K562 (cell line): Measurements from ENCODE around the gene CFAP73. TPM values are rescaled to one million over a fixed set of nuclear protein-coding genes. Genes with fewer than 3 reads are reported as not detected.
A peak's percentile ranks its signal among the peaks of the same experiment; 100 is the strongest.

Experiments
- ATF1 ChIP-seq, 2 experiments: fragments of 450-650 bp in 1 of 2; IDR thresholded peaks; 2 replicates each; pipeline ENCODE4 v1.6.1; 2016; ENCODE audit warnings: missing compliant biosample characterization in 1 of 2, missing genetic modification characterization in 1 of 2
- HMGN3 ChIP-seq: IDR thresholded peaks from 2 replicates; pipeline ENCODE4 v1.6.1; 2011; ENCODE audit warnings: borderline replicate concordance, low read depth, mild to moderate bottlenecking, mixed read lengths, low read length; ENCODE audit not compliant: insufficient read length; ENCODE audit errors: extremely low read depth
- NR2C2 ChIP-seq, 2 experiments: fragments of 200-800 bp in 1 of 2; sonication (Bioruptor generic) in 1 of 2; sonication (generic) in 1 of 2; formaldehyde crosslinking in 1 of 2; IDR thresholded peaks; 2 replicates each; pipeline versions ENCODE4 v1.6.1 to v1.8.0; 2016 to 2022; ENCODE audit warnings: mild to moderate bottlenecking in 1 of 2, missing compliant biosample characterization in 1 of 2, missing genetic modification characterization in 1 of 2, missing genetic modification reagents in 1 of 2
- OTX1 ChIP-seq: fragments of 450-650 bp; formaldehyde crosslinking; IDR thresholded peaks from 2 replicates; pipeline ENCODE4 v1.4.0; 2022; ENCODE audit warnings: mild to moderate bottlenecking
- SMARCB1 ChIP-seq: IDR thresholded peaks from 2 replicates; pipeline ENCODE4 v1.6.1; 2011; ENCODE audit warnings: improper control_type of control experiment, low read depth; ENCODE audit not compliant: insufficient read length
- TBP ChIP-seq: optimal IDR thresholded peaks from 2 replicates; pipeline ENCODE3; 2011; ENCODE audit warnings: low read depth, low read length, improper control_type of control experiment
- ZBTB8A ChIP-seq: fragments of 450-650 bp; IDR thresholded peaks from 2 replicates; pipeline ENCODE4 v1.6.1; 2018; ENCODE audit warnings: mild to moderate bottlenecking, moderate library complexity; ENCODE audit not compliant: partially characterized antibody
- ZKSCAN3 ChIP-seq: fragments of 250-450 bp; sonication (Bioruptor Pico); IDR thresholded peaks from 2 replicates; pipeline ENCODE4 v1.4.0; 2020
- ZNF146 ChIP-seq: IDR thresholded peaks from one replicate; pipeline ENCODE4 v1.6.1; 2018; ENCODE audit warnings: missing compliant biosample characterization; ENCODE audit not compliant: unreplicated experiment
- ZNF586 ChIP-seq: fragments of 450-650 bp; formaldehyde crosslinking; conservative IDR thresholded peaks from 2 replicates; pipeline ENCODE4 v1.4.0; 2020; ENCODE audit warnings: mild to moderate bottlenecking, moderate library complexity
- polyA plus RNA-seq, 8 experiments: library from polyadenylated mRNA; depleted of rRNA in 4 of 8; stranded (reverse) in 5 of 8; unstranded in 3 of 8; fragments of >200 nt; fragmentation: Nextera tagmentation in 2 of 8; fragmentation: Illumina TruSeq in 1 of 8; extraction: Ambion mirVana in 2 of 8; extraction: Trizol in 1 of 8; gene quantifications; 2 replicates each; pipeline versions ENCODE4 v1.2.1 to v1.2.3, GENCODE V29; 2011 to 2014; ENCODE audit warnings: inconsistent platforms in 1 of 8, missing spikeins in 1 of 8
- total RNA-seq, 7 experiments: library from RNA; depleted of rRNA in 6 of 7; stranded (reverse); fragments of >200 nt in 6 of 7; fragmentation: Illumina TruSeq in 2 of 7; extraction: Trizol in 2 of 7; gene quantifications; 2 replicates each; pipeline versions ENCODE4 v1.2.1 to v1.2.3, GENCODE V29; 2011 to 2021; ENCODE audit warnings: low replicate concordance in 1 of 7
- TF ChIP-seq, protein P1 (sequence below): IDR thresholded peaks from 3 replicates; pipeline ENCODE4 v1.6.1; 2011; ENCODE audit warnings: borderline replicate concordance, mild to moderate bottlenecking, moderate library complexity; ENCODE audit not compliant: insufficient read length; ENCODE audit errors: extremely low read depth
- TF ChIP-seq, protein P2 (sequence below): IDR thresholded peaks from 2 replicates; pipeline ENCODE4 v1.6.1; 2011; ENCODE audit not compliant: insufficient read length; ENCODE audit errors: extremely low read depth
- TF ChIP-seq, protein P3 (sequence below): fragments of 250-450 bp; sonication (Bioruptor Pico); IDR thresholded peaks from 2 replicates; pipeline ENCODE4 v1.8.0; 2021; ENCODE audit warnings: moderate library complexity, mild to moderate bottlenecking, inconsistent platforms
- TF ChIP-seq, protein P4 (sequence below): IDR thresholded peaks from 2 replicates; pipeline ENCODE4 v1.6.1; 2014; ENCODE audit warnings: antibody characterized with exemption
- TF ChIP-seq, protein P5 (sequence below): fragments of 250-450 bp; sonication (Bioruptor Pico); IDR thresholded peaks from 2 replicates; pipeline ENCODE4 v1.5.0; 2021; ENCODE audit warnings: mild to moderate bottlenecking, moderate library complexity

Gene CFAP73
- total and polyA plus RNA-seq, 9 of the 15 experiments (the other 6 are each of a cell fraction or from before 2014, with no cell fraction given) = not detected

DNA sequence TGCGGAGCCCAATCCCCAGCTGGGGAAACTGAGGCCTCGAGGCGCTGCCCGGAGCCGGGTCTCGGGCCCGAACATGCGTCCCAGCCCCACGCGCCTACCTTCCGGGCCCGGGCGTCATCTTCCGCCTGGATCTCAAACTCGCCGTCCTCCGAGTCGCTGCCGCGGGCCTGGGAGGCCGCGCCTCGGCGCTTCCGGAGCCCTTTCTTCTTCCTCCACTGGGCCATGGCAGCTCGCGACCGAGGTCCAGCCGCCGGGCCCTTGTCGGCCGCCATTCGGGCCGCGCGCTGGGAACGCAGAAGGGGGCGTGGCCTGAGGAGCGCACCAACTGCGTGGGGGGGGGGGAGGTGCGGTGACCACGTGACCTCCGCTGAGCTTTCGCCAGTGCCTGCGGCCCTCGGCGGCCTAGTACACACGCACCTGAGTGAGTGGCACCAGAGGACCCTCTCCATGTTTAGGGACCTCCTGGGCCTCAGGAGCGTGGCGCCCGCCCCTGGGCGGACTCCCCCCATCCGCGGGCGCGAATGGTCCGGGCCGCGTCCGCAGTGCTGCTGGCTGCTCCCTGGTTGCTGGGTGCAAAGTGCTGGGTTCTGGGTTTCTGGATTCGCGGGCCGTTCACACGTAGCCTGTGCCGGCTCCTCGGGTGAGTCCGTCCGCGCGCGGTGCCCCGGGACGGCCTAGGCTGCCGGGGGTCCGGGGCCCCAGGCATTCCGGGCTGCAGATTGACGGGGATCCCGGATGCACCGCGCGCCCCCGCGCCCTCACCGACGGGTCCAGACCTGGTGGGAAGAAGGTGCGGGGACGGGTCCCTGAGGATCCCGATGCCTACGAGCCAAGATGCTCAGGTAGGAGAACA, 35.9 kb downstream of the CFAP73 start, which contains the start of the genes DDX54 and RITA1 (continued):
- TF ChIP-seq, protein P1, sequence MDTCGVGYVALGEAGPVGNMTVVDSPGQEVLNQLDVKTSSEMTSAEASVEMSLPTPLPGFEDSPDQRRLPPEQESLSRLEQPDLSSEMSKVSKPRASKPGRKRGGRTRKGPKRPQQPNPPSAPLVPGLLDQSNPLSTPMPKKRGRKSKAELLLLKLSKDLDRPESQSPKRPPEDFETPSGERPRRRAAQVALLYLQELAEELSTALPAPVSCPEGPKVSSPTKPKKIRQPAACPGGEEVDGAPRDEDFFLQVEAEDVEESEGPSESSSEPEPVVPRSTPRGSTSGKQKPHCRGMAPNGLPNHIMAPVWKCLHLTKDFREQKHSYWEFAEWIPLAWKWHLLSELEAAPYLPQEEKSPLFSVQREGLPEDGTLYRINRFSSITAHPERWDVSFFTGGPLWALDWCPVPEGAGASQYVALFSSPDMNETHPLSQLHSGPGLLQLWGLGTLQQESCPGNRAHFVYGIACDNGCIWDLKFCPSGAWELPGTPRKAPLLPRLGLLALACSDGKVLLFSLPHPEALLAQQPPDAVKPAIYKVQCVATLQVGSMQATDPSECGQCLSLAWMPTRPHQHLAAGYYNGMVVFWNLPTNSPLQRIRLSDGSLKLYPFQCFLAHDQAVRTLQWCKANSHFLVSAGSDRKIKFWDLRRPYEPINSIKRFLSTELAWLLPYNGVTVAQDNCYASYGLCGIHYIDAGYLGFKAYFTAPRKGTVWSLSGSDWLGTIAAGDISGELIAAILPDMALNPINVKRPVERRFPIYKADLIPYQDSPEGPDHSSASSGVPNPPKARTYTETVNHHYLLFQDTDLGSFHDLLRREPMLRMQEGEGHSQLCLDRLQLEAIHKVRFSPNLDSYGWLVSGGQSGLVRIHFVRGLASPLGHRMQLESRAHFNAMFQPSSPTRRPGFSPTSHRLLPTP = no peak
- TF ChIP-seq, protein P2, sequence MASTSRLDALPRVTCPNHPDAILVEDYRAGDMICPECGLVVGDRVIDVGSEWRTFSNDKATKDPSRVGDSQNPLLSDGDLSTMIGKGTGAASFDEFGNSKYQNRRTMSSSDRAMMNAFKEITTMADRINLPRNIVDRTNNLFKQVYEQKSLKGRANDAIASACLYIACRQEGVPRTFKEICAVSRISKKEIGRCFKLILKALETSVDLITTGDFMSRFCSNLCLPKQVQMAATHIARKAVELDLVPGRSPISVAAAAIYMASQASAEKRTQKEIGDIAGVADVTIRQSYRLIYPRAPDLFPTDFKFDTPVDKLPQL = no peak
- TF ChIP-seq, protein P3, sequence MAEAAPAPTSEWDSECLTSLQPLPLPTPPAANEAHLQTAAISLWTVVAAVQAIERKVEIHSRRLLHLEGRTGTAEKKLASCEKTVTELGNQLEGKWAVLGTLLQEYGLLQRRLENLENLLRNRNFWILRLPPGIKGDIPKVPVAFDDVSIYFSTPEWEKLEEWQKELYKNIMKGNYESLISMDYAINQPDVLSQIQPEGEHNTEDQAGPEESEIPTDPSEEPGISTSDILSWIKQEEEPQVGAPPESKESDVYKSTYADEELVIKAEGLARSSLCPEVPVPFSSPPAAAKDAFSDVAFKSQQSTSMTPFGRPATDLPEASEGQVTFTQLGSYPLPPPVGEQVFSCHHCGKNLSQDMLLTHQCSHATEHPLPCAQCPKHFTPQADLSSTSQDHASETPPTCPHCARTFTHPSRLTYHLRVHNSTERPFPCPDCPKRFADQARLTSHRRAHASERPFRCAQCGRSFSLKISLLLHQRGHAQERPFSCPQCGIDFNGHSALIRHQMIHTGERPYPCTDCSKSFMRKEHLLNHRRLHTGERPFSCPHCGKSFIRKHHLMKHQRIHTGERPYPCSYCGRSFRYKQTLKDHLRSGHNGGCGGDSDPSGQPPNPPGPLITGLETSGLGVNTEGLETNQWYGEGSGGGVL = no peak
- TF ChIP-seq OTX1 (CRISPR knock-in tag) (no peak), ATF1 (CRISPR knock-in tag; IDR thresholded peaks at IDR 0.05) (no peak), ATF1 (tag; IDR thresholded peaks at IDR 0.05) (peak; percentile 65; the same call in 1 of the 2 replicates), ZBTB8A (no peak), ZNF586 (CRISPR knock-in tag) (no peak), TBP (peak; percentile 89), ZNF146 (CRISPR knock-in tag) (no peak), SMARCB1 (no peak), NR2C2 (CRISPR knock-in tag; IDR thresholded peaks at IDR 0.05) (no peak; the same call in 1 of the 2 replicates), NR2C2 (tag; IDR thresholded peaks at IDR 0.05) (no peak), ZKSCAN3 (CRISPR knock-in tag) (no peak), HMGN3 (peak; percentile 83)
- TF ChIP-seq, protein P4, sequence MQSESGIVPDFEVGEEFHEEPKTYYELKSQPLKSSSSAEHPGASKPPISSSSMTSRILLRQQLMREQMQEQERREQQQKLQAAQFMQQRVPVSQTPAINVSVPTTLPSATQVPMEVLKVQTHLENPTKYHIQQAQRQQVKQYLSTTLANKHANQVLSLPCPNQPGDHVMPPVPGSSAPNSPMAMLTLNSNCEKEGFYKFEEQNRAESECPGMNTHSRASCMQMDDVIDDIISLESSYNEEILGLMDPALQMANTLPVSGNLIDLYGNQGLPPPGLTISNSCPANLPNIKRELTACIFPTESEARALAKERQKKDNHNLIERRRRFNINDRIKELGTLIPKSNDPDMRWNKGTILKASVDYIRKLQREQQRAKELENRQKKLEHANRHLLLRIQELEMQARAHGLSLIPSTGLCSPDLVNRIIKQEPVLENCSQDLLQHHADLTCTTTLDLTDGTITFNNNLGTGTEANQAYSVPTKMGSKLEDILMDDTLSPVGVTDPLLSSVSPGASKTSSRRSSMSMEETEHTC = peak; percentile 95
- TF ChIP-seq, protein P5, sequence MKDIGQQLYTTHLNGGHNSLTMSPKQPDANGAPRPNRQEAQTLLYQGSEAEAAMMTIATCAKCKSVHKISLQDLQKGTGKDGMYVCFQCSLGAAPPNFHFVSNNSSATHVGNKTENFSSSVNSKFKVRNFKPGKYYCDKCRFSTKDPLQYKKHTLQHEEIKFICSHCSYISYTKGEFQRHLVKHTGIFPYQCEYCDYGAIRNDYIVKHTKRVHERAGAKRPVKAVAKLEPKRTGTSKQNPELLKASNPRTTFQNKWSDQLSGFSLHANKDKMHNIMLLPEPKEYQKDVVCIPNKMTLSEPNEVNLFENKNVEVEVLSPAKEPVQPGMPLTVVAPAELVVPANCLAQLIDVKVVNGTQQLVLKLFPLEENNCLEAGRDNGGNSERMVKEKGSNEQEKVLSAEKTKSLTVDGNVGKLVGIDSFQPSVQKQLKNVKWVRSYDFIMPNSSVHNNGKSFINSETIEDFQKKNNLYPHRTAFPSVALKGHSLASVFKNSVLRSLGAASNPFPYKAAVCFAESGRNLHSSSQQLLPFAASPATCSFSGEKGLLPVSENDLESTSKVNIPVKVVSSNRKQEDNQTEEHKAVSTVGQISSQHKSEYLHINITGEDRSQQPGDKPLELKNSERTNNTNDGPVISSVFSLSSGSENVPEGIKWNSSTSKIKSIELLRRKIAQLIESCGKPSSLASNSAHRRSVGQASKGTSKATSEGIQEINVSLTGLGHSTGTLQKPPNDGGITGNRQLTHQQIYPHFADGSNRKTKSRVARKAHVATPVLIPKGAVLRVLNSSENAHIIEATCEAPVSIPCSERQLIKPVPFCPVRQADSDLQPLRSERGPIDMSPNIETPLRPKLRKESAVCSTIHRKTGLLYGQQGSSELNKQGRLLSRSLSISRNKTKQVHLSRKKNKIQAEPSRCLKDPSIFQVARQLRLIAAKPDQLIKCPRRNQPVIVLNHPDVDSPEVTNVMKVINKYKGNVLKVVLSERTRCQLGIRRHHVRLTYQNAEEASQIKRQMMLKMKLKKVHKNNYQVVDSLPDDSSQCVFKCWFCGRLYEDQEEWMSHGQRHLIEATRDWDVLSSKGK (CRISPR knock-in tag) = no peak
